C1 segment of cervical spinal cord (tissue), 14 donors: Measurements from ENCODE around the gene MRGPRX3.

Experiments used
- DNase-seq, 14 donors: peaks; one replicate each; lab custom pipeline; 2025; lab: John Stamatoyannopoulos, UW

The MRGPRX3 gene

GRCh38 chr11:18168372-18168771 lies 36.0 kb downstream of the MRGPRX3 start:
- no peak for DNase-seq

GRCh38 chr11:18171377-18172000 lies 39.1 kb downstream of the MRGPRX3 start:
- no peak for DNase-seq

GRCh38 chr11:18172666-18173065 lies 40.3 kb downstream of the MRGPRX3 start, which contains the start of gene MRGPRX4:
Gene MRGPRX4 (plus strand): TSS chr11:18172837. CDS start chr11:18173257, 420 bp downstream.
- DNase-seq, result no peak

GRCh38 chr11:18173225-18173866 lies 41.0 kb downstream of the MRGPRX3 start:
- no peak for DNase-seq
